ENCODE results near the gene C7orf33. TPM values are rescaled to one million over a fixed set of nuclear protein-coding genes. Genes with fewer than 3 reads are reported as not detected.

C7orf33 gene
- total RNA-seq, 1 donor from 2014 or later = not detected

- DNase-seq (no peak), ATAC-seq (peak in 1 of 2 donors; percentile 47)
- Histone ChIP-seq H3K27ac (no peak overlapping the region), H3K9me3 (no peaks in the 10 kb centered on the region), H3K27me3 (ENCODE audit: low read depth) (no peaks in the 10 kb centered on the region), H3K4me1 (no peaks in the 10 kb centered on the region), H3K4me3 (no peak overlapping the region), H3K36me3 (no peaks in the 10 kb centered on the region)
- intact Hi-C loops (cut with DNase I) = no loop called here
- no peak for TF ChIP-seq CTCF (IDR thresholded peaks at IDR 0.05)
These were observed 8.9 kb upstream of the C7orf33 start for GRCh38 chr7:148581624-148582023.

GRCh38 chr7:148584154-148584827 is 6.3 kb upstream of the C7orf33 start:
- intact Hi-C loops (cut with DNase I) = no loop called here
- no peaks in the 10 kb centered on the region for H3K27me3 ChIP-seq (ENCODE audit: low read depth)
- no peak overlapping the region for H3K27ac ChIP-seq
- DNase-seq (no peak), ATAC-seq (no peak)
- TF ChIP-seq CTCF (IDR thresholded peaks at IDR 0.05) = no peak
- H3K4me3 ChIP-seq = no peak overlapping the region
- H3K9me3 ChIP-seq = no peaks in the 10 kb centered on the region
- no peaks in the 10 kb centered on the region for H3K4me1 ChIP-seq
- no peaks in the 10 kb centered on the region for H3K36me3 ChIP-seq

GRCh38 chr7:148585399-148585798 is 5.2 kb upstream of the C7orf33 start:
- no peak overlapping the region for H3K4me3 ChIP-seq
- H3K9me3 ChIP-seq = no peaks in the 10 kb centered on the region
- DNase-seq = no peak
- no peak overlapping the region for H3K27ac ChIP-seq
- H3K27me3 ChIP-seq (ENCODE audit: low read depth) = no peaks in the 10 kb centered on the region
- H3K36me3 ChIP-seq = no peaks in the 10 kb centered on the region
- H3K4me1 ChIP-seq = no peaks in the 10 kb centered on the region
- intact Hi-C loops (cut with DNase I) = no loop called here
- TF ChIP-seq CTCF (IDR thresholded peaks at IDR 0.05) = no peak
- ATAC-seq = no peak

DNA sequence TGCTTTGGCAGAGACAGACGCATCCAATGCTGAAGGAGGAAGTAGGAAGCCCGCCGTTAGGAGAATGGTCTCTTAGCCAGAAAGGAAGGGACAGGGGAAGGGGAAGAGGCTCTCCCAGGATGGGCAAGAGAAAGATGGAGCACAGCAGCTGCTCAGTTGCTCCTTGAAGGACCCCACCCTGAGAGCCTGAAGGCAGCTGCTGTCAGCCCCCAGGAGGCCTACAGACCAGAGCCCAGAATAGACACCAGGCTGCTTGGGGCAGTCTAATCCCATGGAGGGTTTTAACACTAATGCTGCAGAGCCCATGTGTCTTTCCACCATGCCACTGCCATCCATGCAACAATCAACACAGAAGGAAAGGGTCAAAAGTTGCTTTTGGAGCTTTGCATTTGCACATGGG is 3.5 kb upstream of the C7orf33 start:
- DNase-seq (no peak), ATAC-seq (no peak)
- Histone ChIP-seq H3K4me1 (no peaks in the 10 kb centered on the region), H3K9me3 (no peaks in the 10 kb centered on the region), H3K4me3 (no peak overlapping the region), H3K27me3 (ENCODE audit: low read depth) (no peaks in the 10 kb centered on the region), H3K27ac (no peak overlapping the region), H3K36me3 (no peaks in the 10 kb centered on the region)
- intact Hi-C loops (cut with DNase I) = no loop called here
- no peak for TF ChIP-seq CTCF (IDR thresholded peaks at IDR 0.05)

DNA sequence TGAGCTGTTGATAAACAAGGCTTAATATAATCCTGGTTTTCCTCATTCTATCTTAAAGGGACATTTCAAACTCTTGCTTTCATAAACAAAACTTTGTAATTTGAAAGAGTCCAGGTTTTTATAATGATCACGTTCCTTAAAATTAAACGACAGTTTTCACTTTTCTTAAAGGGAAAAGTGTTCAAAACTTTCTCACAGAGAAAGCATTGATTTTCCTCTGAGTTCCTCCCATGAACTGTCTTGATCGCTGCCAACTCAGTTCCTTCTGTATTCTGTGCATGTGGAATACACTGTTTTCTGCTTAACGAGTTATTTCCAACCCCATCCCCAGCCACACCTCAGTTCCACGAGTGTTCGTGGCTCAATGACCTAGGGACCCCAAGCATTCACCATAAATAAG is 2.4 kb upstream of the C7orf33 start:
- H3K27me3 ChIP-seq (ENCODE audit: low read depth) = no peaks in the 10 kb centered on the region
- no peak for TF ChIP-seq CTCF (IDR thresholded peaks at IDR 0.05)
- no peak for ATAC-seq
- H3K36me3 ChIP-seq = no peaks in the 10 kb centered on the region
- H3K27ac ChIP-seq = no peak overlapping the region
- no peaks in the 10 kb centered on the region for H3K9me3 ChIP-seq
- DNase-seq = no peak
- intact Hi-C loops (cut with DNase I) = no loop called here
- no peaks in the 10 kb centered on the region for H3K4me1 ChIP-seq
- no peak overlapping the region for H3K4me3 ChIP-seq
